UCSD-AML1 (cell line): ENCODE measurements around the gene GPER1.
"Not testable (repeated sequence)": the region's sequence is repeated elsewhere in the genome, so short reads cannot be mapped to it uniquely, and the experiment has no call there.

Experiments used
- DNase-seq: peaks from one replicate; lab custom pipeline; 2025; ENCODE audit not compliant: unreplicated experiment; lab: John Stamatoyannopoulos, UW

The GPER1 gene

DNA sequence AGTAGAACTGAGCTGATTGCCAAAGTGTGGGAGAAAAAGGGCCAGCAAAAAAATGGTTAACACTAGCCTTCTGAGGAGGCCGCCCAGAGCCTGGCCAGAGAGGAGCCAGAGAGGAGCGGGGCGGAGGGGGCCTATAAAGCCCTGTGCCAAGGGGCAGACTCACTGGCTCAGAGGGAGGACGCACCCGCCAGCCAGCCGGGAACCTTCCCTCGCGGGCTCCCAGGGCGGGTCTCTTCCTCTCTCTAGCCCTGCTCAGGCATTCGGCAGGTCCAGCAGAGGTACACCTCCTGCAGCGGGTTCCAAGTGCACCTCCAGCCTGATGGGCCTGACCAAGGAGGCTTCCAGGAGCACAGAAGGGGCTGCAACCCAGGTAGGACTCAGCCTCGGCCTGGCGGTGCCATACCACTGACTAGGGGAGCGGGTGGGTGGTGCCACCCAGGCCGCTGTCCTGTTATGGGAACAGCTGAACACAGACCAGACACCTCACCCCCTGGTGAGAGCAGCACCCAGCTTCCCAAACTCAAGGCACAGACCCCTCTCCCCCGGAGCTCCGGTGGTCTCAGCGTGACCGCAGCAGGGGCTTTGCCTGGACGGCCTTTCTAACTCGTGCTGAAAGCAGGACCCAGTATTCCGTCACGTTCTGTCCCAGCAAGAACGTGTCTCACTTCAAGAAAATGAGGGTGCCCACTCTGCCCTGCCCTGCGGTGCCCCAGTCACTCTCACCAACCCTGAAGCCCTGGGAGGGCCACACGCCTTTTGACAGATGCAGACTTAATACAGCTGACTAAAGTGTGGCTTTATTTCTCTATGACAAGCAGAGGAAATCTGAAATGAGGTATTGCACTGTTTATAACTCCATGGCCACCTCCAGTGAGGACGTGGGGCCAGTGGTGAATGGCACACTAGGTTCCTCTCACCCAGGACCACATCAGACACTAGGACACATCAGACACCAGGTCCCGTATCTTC lies at the start of gene GPER1:
GPER1 (plus strand) TSS at position 162 of the 969 bp plus-strand sequence. CDS start 3,616 bp downstream, outside the sequence.
- DNase-seq: no peak

DNA sequence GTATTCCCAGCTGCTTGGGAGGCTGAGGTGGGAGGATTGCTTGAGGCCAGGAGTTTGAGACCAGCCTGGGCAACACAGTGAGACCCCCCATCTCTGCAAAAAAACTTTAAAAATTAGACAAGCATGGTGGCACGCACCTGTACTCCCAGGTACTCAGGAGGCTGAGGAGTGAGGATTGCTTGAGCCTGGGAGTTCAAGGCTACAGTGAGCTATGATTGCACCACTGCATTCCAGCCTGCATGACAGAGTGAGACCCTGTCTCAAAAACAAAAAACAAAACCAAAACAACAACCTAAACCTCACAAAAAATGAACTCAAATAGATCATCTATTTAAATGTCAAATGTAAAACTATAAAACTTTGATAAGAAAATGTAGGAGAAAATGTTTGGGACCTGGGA lies 47.7 kb upstream of the GPER1 start:
- not testable (repeated sequence) for DNase-seq

DNA sequence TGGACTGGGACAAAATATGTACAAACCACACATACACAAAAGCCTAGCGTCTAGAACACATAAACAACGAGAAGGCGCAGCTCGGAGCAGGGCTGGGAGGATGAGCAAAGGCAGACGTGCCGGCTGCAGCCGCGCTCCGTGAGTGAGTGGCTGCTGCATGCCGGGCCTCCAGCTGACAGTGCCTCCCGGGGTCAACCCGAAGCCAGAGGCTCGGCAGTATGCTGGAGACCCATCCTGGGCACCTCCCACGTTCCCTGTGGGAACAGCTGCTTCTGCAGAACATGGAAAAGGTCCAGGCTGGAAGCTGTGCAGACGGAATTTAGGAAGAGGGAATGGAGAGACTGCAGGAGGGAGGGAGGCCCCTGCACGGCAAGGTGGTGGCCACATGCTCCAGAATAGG lies 47.1 kb upstream of the GPER1 start:
- no peak for DNase-seq

DNA sequence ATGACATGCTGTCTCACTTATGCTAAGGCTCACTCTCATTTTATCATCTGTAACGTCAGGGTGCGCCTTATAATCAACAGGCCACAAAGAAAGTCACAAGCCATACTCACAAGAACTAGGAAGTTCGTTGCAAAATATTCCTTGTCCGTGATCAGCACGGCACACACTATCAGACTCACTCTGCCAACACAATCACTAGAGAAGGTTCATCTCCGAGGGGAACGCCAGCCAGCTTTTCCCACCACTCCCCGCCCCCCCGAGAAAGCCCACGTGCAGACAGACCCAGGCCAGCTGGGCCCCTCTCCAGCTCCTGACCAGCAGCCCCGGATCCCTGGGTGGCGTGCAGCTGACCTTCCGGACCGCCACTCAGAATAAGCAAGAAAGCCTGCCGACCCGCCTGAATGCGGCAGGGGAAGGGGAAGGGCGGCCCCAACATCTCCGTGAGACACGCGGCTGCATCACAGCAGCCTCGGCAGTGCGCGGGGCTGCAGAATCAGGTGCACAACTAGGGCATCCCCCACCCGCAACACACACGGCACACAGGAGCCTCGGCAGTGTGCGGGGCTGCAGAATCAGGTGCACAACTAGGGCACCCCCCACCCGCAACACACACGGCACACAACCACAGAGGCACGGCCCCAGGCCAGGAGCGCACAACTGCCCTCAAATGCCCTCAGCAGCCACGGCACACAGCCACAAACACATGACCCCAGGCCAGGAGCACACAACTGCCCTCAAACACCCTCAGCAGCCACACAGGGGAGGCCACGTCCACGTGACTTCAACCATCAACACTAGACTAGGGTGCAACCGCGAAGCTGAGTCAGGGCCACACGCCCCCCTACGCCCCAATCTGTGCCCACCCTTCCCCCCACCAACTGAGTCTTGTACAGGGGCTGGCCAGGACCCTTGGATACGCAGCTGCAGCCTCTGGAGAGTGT lies 46.1 kb upstream of the GPER1 start:
- DNase-seq: no peak

DNA sequence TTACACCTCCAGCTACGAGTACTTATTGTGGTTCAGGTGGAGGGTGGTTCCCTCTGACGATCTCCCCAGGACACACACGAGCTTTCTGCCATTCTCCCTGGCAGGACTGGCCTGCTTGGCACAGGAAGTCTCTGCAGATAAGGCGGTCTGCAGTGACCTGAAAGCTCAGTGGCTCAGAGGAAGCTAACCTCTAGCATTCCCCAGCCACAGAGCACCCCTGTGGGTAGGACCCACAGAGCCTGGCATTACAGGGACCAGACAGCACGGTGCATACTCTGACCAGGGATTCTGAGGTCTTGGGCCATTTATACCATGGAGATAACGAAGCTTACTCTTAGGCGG lies 45.5 kb upstream of the GPER1 start:
- DNase-seq: no peak

DNA sequence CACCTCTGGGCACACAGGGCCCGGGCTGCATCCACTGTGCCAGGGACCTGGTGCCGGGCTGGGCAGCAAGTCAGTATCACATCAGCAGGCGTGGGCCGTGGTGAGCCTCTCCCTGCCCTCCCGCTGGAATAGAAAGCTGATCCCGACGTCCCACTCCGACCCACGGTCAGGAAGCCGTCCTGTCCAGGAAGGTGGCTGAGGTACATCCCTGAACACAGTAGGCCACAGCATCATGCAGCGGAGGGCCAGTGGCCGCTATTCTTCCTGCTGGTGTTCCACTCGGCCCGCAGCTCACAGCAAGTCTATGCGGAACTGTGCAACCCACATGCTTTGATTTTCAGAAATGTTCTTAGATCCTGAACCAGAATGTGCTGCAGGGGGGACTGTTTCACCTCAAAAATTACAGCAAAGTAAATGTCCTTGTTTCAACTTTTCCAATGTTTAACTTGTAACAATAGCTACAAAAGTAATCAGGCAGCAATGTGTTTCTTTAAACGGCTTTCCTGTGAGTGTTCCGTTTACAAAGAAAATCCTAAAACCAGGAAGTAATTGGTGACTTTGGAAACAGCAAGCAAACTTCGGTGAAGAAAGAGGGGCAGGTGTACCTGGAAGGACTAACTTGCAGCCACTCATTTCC lies 44.2 kb upstream of the GPER1 start:
- DNase-seq: peak; percentile 10

DNA sequence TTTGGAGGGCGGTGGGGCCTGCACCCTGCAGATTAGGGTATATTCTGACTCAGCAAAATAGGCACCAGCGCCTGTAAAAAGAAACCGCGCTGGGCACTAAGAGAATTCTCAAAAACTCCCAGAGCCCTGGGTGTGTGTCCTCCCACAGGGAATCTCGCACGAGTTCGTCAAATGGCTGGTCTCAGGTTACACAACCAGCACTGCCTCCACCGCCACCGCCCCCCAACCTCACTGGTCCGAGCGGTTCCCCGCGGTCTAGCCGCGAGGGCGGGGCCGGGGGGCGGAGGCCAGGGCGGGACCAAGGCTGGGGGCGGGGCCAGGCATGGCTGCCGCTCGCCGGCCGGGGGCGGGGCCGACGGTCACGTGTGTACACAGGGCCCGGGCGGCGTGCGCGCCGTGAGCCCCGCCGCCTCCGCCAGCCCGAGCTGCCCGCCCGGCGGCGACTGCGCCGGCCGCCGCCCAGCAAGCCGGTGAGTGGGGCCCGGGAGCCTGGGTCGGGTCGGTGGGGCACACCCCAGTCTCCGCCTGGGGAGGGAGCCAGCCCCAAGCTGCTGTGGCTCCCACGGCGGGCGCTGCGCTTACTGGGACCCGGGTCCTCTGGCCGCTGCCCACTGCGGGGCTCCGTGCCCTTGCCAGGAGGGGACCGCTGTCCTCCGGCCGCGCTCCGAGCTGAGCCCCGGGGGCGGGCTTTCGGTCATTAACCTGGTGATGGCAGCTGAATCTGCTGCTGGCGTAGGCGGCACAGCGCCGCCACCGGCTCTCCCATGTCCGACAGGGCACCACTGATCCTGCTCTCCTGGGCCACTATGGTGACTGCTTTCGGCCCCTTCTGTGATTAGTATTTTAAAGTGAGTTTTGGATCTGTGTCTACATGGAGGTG lies 43.5 kb upstream of the GPER1 start, which contains the start of gene GPR146:
GPR146 (plus strand) TSS at position 358 of the 880 bp plus-strand sequence. CDS start 12,970 bp downstream, outside the sequence.
- peak; percentile 87 for DNase-seq

DNA sequence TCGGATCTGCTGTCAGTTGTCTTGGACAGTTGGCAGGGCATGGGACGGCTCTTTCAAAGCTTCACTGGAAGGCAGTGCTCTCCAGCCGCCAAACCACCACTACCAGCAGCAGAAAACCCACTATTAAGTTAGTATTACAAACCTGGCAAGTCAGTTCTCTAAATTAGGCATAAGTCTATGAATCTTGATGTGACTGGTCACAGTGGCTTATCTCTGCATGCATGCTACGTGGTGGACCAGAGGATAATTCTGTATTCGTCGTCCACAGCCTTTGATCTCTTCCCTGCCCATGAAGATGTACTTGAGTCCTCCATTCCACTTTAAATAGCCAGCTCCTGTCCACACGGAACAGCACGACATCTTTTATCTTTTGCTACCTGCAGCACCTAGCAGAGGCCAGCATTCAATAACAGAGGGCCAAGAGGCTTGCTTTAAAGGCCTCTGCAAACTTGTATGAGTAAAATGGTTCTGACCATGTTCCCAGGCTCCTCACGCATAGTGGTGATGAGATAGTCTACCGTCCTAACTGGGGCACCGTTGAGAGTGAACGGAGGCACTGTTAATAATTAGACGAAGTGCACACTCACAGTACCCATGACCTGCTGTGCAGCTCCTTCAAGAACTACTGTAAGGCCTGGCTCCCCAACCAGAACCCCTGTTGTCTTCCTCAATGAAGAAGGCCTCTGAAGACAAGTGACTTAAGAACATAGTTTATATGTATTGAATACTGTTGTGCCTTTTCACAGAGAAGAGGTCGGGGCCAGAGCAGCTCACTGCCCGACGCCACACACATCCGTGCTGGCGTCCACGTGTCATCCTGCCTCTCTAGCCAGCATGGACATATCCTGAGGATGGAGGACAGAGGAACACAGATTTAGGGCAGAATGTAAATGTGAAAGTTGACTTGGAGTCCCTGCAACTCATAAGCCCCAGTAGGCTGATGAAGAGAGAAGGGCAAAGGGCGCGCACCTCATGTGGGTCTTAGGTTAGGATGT lies 42.5 kb upstream of the GPER1 start:
- no peak for DNase-seq

DNA sequence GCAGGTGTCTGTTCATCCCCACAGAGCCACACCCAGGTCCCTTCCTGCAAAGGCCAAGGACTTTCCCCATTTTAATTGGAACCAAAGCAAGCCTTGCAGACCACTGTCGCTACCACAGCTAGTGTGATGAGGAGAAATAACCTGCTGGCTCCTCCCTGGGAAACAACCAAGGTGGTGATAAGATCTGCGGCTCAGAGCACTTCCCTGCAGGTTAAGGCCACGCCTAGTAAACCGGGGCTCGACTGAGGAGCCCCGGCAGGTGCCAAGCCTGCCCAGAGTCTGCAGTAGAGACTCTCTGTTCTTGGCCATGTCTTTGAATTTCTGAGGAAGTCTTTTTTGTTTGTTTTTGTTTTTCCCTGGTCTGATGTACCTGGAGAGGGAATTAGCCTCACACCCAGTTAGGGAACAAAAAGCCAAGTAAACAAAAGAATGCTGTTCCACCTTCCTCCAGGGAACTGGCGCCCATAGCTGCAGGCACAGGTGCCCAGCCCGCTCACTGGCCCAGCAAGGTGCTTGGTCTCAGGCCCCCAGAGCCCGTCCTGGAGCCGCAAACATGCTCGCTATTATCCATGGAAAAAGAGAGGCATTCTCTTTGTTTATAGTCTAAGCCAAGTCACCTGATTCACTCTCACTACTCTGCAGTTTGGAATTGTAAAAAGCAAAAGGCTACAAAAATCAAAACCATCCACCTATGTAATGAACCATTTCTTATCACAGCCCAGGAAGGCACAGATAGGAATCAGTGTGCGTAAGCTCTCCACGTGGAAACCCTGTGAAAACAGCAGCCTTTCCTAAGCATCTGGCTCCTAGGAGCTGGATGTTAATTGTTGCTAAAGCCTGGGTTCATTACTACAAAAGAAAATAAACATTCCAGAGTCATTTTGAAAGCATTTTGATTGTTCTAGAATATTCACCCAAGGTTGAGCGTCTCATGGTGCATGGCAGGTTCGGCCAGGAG lies 40.9 kb upstream of the GPER1 start:
- no peak for DNase-seq

DNA sequence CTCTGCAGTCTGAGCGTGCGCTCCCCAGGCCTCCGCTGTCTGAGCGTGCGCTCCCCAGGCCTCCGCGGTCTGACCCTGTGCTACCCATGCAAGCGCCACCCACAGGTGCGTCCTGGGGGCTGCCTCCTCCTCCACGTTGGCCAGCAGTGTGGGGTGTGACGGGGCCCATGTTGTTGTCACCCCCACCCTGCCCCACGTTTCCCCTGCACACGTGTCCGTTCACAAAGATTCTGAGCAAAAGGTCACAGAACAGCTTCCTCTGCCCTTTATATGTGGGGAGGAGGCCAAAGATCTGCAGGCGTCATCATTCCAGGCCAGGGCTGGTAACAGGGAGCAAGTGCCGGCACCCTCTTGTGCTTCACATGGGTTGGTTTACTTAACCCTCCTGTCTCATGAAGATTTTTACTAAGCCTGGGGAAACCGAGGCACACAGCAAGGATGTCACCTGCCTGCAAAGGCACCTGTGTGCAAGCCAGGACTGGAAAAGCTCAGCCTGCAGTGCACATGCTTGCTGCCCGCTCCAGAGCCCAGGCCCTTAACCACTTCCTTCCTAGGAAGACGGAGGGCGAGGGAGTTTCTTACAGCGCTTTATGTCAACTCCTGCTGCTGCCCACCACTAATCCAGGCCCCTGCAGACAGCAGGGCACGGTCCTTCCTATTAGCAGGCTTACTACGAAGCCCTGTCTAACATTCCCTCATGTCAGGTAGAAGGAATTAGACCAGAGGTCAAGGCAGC lies 38.7 kb upstream of the GPER1 start:
- DNase-seq: peak; percentile 40

DNA sequence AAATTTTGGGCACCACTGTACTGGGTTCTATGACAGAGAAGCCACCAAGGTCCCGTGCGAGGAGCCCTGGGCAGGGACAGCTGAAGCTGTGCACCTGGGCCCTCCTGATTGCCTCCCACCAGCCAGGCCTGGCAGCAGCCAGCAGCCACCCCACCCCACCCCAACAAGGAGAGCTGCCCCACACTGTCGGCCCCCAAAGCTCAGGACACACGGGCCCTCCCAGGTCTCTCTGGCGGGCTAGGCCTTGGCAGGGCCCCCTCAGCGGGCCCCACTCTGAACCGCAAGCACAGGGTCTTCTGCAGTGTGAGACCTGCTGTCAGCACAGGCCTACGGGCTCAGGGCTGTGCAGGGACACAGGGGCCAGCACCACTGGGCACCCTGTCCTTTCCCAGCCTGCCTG lies 38.1 kb upstream of the GPER1 start:
- no peak for DNase-seq

DNA sequence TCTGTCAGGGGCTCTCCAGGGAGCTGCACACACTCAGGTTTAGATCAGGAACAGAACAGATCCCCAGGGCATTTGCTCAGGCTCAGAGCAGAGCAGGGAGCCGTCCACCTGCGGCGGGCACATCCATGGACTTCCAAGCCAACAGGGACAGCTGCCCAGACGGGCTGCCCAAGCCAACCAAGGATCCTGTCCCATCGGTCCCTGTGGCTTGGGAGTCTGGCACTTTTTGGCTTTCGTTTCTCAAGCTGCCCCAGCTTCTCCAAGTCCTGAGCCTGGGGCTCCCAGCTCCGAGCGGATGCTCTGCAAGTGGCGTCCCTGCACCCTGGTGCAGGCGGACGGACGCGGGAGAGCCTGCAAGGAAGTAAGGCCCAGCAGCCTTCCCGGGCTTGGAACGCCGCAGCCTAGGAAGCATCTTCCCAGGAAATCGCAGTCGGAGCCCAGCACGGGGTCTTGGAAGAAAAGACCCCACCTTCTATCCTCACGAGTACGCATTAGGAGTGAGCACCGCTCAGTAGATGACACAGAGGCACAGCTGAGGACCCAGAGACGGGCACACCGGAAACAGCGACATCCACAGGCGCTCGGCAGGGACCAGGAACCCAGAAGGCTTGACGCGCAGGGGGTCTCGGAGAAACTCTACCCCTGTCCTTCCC lies 37.5 kb upstream of the GPER1 start:
- no peak for DNase-seq

DNA sequence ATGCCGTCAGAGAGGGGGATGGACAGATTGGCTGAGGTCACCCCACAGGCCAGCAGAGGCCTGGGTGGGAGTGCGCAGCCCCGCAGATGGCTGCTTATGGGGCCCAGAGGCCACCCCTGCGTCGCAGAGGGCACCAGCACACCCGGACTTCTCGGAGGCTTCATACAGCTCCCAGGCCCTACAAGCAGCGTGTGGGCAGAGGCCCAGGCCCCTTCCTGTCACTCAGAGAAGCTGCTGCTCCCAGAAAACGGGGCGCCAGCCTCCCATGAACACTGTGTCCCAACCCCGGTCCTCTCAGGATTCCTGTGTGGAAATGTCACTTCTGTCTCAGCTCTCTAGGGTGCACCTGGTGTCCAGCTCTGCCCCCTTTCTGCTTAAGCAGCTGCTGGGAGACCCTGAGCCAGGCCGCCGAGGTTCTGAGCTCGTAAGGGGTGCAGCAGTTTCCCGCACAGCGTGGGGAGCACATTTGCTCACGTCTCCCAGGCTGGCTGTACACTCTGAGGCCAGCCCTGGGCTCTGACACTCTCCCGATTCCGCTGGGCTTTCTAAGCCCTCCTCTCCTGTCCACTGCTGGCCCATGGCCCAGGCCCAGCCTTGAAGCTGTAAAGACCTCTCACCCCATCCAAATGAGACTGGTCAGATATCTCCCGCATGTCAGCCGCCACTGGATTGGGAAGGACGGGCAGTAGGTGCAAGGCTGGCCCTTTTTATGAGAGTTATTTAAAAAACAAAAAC lies 36.8 kb upstream of the GPER1 start:
- DNase-seq: no peak

DNA sequence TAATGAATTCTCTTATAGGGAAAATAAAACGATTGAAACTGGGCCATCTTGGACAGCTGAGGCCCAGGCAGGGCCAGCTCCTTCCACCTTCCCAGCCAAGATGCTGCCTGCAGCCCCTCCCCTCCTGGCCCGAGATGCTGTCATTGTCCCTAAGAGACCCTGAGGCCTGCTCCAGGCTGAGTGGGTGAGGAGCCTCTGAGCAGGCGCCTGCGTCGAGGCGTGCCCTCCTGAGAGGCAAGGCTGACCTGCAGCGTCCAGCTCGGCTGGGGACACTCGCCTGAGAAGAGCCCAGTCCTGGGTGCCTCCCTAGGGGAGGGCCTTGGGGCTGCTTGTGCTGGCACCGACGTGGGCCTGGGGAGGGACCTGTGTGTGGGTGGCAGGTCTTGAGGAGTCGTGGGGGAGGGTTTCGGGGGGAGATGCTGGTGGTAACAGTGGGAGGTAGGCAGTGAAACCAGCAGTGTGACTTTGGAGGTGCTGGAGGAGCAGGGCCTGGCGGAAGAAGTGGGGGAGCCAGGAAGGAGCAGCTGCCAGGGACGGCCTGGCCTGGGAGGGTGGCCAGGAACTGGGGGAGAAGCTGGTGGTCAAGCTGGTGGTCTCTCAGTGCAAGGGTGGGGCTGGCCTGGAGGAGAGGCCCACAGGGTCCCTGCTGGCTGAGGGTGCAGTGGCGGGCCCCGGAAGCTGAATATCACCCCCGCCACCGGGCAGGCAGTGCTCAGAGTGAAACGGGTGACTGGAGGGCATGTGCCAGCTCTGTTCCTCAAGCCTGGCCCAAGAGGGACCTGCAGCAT lies 35.7 kb upstream of the GPER1 start:
- DNase-seq: no peak

DNA sequence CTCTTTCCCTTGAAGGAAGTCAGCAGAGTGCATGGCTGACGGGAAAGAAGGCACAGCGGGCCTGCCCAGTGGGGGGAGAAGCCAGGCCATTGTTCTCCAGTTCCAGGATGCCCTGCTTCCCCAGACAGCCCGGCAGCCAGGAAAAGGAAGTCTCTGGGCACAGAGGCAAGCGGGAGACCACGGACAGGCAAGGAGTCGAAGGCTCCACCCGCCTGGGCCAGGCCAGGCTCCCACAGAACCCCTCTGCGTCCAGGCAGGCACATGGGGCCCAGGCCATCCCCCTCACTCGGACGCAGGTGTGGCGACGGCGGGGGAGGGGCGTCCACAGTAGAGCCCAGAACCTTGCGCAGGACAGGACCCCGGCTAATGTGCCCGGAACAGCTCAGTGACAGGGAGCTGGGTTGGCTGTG lies 34.9 kb upstream of the GPER1 start:
- DNase-seq: peak; percentile 41
